IMR-90 (cell line): ENCODE data around the gene SIK3. TPM values are rescaled to one million over a fixed set of nuclear protein-coding genes. Genes with fewer than 3 reads are reported as not detected.

Source experiments
- ATAC-seq: fragments of 200-7000 bp; cut with Tn5 transposase; 2 replicates; pipeline ENCODE4 v1.9.1; 2020; ENCODE audit warnings: low read depth, mild to moderate bottlenecking, moderate library complexity
- BruUV-seq: library from RNA; stranded (reverse); fragments of 400-500 nt; replicated peaks from 2 replicates; lab custom pipeline; 2021; lab: Mats Ljungman, UMichigan
- CTCF ChIA-PET: fragments of 300-600 bp; formaldehyde crosslinking; extraction: SDS; loops from one replicate; lab custom pipeline; 2021; ENCODE audit warnings: antibody characterized with exemption; lab: Yijun Ruan, JAX
- POLR2A ChIA-PET: fragments of 300-600 bp; sonication (Branson Sonifier 250); formaldehyde crosslinking; loops from one replicate; lab custom pipeline; 2022; ENCODE audit warnings: antibody characterized with exemption; ENCODE audit not compliant: unreplicated experiment; lab: Charles Lee
- DNase-seq: peaks from one replicate; pipeline ENCODE4 v3.0.0; 2013
- H2AFZ ChIP-seq: replicated peaks from 2 replicates; pipeline ENCODE3; 2013; ENCODE audit warnings: low read length, mild to moderate bottlenecking; ENCODE audit not compliant: poor library complexity
- H2AK5ac ChIP-seq: 2 replicates; pipeline ENCODE4 v1.6.1; 2013; ENCODE audit warnings: low read depth, low read length, inconsistent platforms
- H2AK9ac ChIP-seq: replicated peaks from 2 replicates; pipeline ENCODE3; 2013; ENCODE audit warnings: mild to moderate bottlenecking, low read depth, low read length, moderate library complexity; ENCODE audit not compliant: poor library complexity
- H2BK120ac ChIP-seq: 2 replicates; pipeline ENCODE4 v1.6.1; 2013; ENCODE audit warnings: low read depth, low read length, inconsistent platforms
- H2BK15ac ChIP-seq: 3 replicates; pipeline ENCODE4 v1.6.1; 2013; ENCODE audit warnings: low read depth, low read length, inconsistent platforms
- H2BK20ac ChIP-seq: 2 replicates; pipeline ENCODE4 v1.6.1; 2013; ENCODE audit warnings: low read depth, mild to moderate bottlenecking, inconsistent platforms, low read length, moderate library complexity
- H2BK5ac ChIP-seq: 2 replicates; pipeline ENCODE4 v1.6.1; 2013; ENCODE audit warnings: mild to moderate bottlenecking, low read depth, low read length, inconsistent platforms; ENCODE audit not compliant: poor library complexity, severe bottlenecking
- H3K14ac ChIP-seq: replicated peaks from 2 replicates; pipeline ENCODE4 v1.6.1; 2013; ENCODE audit warnings: low read depth, low read length, inconsistent platforms
- H3K18ac ChIP-seq: 2 replicates; pipeline ENCODE4 v1.6.1; 2013; ENCODE audit warnings: low read depth, low read length, control low read depth
- H3K23ac ChIP-seq: 2 replicates; pipeline ENCODE4 v1.6.1; 2013; ENCODE audit warnings: low read depth, low read length, inconsistent platforms
- H3K27ac ChIP-seq: 2 replicates; pipeline ENCODE4 v1.5.1; 2013; ENCODE audit warnings: mild to moderate bottlenecking, control low read depth, low read length; ENCODE audit not compliant: insufficient read depth
- H3K27me3 ChIP-seq: 2 replicates; pipeline ENCODE4 v1.6.1; 2013; ENCODE audit warnings: low read length; ENCODE audit not compliant: control insufficient read depth, insufficient read depth
- H3K36me3 ChIP-seq: 2 replicates; pipeline ENCODE4 v1.6.1; 2013; ENCODE audit warnings: low read length, mixed read lengths; ENCODE audit not compliant: control insufficient read depth, insufficient read depth
- H3K4ac ChIP-seq: 2 replicates; pipeline ENCODE4 v1.6.1; 2013; ENCODE audit warnings: low read depth, low read length, inconsistent platforms
- H3K4me1 ChIP-seq: 2 replicates; pipeline ENCODE4 v1.6.1; 2013; ENCODE audit warnings: low read length, mixed read lengths; ENCODE audit not compliant: control insufficient read depth, insufficient read depth
- H3K4me2 ChIP-seq: 2 replicates; pipeline ENCODE4 v1.6.1; 2013; ENCODE audit warnings: low read depth, mild to moderate bottlenecking, control low read depth, low read length, moderate library complexity
- H3K4me3 ChIP-seq: 2 replicates; pipeline ENCODE4 v1.5.1; 2013; ENCODE audit warnings: low read depth, mild to moderate bottlenecking, control low read depth, low read length, moderate library complexity; ENCODE audit not compliant: insufficient read depth
- H3K56ac ChIP-seq: 2 replicates; pipeline ENCODE4 v1.6.1; 2013; ENCODE audit warnings: low read length, inconsistent platforms; ENCODE audit not compliant: insufficient read depth; ENCODE audit errors: extremely low read depth
- H3K79me1 ChIP-seq, 2 experiments: 2 replicates each; pipeline ENCODE4 v1.6.1; 2013; ENCODE audit warnings: low read length in 2 of 2, inconsistent platforms in 1 of 2, low read depth in 1 of 2
- H3K9ac ChIP-seq: 2 replicates; pipeline ENCODE4 v1.6.1; 2013; ENCODE audit warnings: low read depth, low read length, control low read depth
- H3K9me1 ChIP-seq: 2 replicates; pipeline ENCODE4 v1.6.1; 2013; ENCODE audit warnings: low read length, inconsistent platforms; ENCODE audit not compliant: insufficient read depth
- H3K9me3 ChIP-seq: 2 replicates; pipeline ENCODE4 v1.6.1; 2013; ENCODE audit warnings: low read length; ENCODE audit not compliant: control insufficient read depth, insufficient read depth
- H4K20me1 ChIP-seq: 2 replicates; pipeline ENCODE4 v1.6.1; 2013; ENCODE audit warnings: low read length, inconsistent platforms; ENCODE audit not compliant: insufficient read depth
- H4K5ac ChIP-seq: 2 replicates; pipeline ENCODE4 v1.6.1; 2013; ENCODE audit warnings: mild to moderate bottlenecking, low read depth, low read length, control low read depth
- H4K8ac ChIP-seq, 2 experiments: 2 replicates each; pipeline ENCODE4 v1.6.1; 2013; ENCODE audit warnings: low read depth in 2 of 2, low read length in 2 of 2, control low read depth in 1 of 2, inconsistent platforms in 1 of 2
- H4K91ac ChIP-seq: 2 replicates; pipeline ENCODE4 v1.6.1; 2013; ENCODE audit warnings: low read depth, low read length, inconsistent platforms; ENCODE audit not compliant: insufficient read depth
- CHD1 ChIP-seq: IDR thresholded peaks from 2 replicates; pipeline ENCODE4 v1.6.1; 2012; ENCODE audit warnings: low read depth, low read length, improper control_type of control experiment
- FOS ChIP-seq: fragments of 150-350 bp; IDR thresholded peaks from 2 replicates; pipeline ENCODE4 v1.6.1; 2016; ENCODE audit warnings: low read depth, low read length
- MXI1 ChIP-seq: IDR thresholded peaks from 2 replicates; pipeline ENCODE4 v1.6.1; 2012; ENCODE audit warnings: low read depth, mild to moderate bottlenecking, low read length, moderate library complexity, borderline replicate concordance
- NFE2L2 ChIP-seq: fragments of 150-350 bp; IDR thresholded peaks from 2 replicates; pipeline ENCODE4 v1.6.1; 2016; ENCODE audit warnings: low read depth, mild to moderate bottlenecking, low read length
- POLR2A ChIP-seq: IDR thresholded peaks from 2 replicates; pipeline ENCODE4 v1.6.1; 2012; ENCODE audit warnings: mild to moderate bottlenecking, low read depth, low read length
- RAD21 ChIP-seq: IDR thresholded peaks from 2 replicates; pipeline ENCODE4 v1.6.1; 2012; ENCODE audit warnings: low read length, improper control_type of control experiment
- RCOR1 ChIP-seq: IDR thresholded peaks from 2 replicates; pipeline ENCODE4 v1.6.1; 2012; ENCODE audit warnings: mild to moderate bottlenecking, low read length, improper control_type of control experiment; ENCODE audit not compliant: insufficient replicate concordance
- RFX5 ChIP-seq: IDR thresholded peaks from 2 replicates; pipeline ENCODE4 v1.8.0; 2012; ENCODE audit warnings: low read depth, mild to moderate bottlenecking, low read length, moderate library complexity
- SMC3 ChIP-seq: fragments of 150-350 bp; IDR thresholded peaks from 2 replicates; pipeline ENCODE4 v1.6.1; 2016; ENCODE audit warnings: low read depth, mild to moderate bottlenecking, antibody characterized with exemption, low read length, moderate library complexity
- WGBS, 2 experiments: methylation state at CpG; one replicate each; pipeline versions ENCODE4 v1.1.5 to v1.1.7; 2013; ENCODE audit warnings: missing lambda C conversion rate in 2 of 2; ENCODE audit not compliant: insufficient read length in 1 of 2; ENCODE audit errors: extremely low coverage in 2 of 2; 5-methylcytosine and 5-hydroxymethylcytosine counted together
- dilution Hi-C: fragments of 300-500 bp; cut with HindIII; formaldehyde crosslinking; loops from one replicate; pipeline ENCODE4 v1.14.3; 2018; ENCODE audit warnings: low sequenced_read_pairs; ENCODE audit not compliant: unreplicated experiment
- in situ Hi-C: fragments of 300-500 bp; cut with MboI; formaldehyde crosslinking; loops from 3 replicates; pipeline ENCODE4 v1.14.3; 2019; ENCODE audit warnings: low sequenced_read_pairs, inconsistent platforms, mixed read lengths
- intact Hi-C: fragments of 100-400 bp; cut with micrococcal nuclease; formaldehyde crosslinking; loops from 2 replicates; pipeline ENCODE4 v1.10.0; 2022
- polyA plus RNA-seq, 3 experiments: library from polyadenylated mRNA; depleted of rRNA; stranded (reverse); fragments of >200 nt; gene quantifications; 2 replicates each; pipeline ENCODE4 v1.2.3, GENCODE V29; 2012; ENCODE audit warnings: low replicate concordance in 1 of 3
- total RNA-seq: library from RNA; depleted of rRNA; stranded (reverse); fragments of >200 nt; gene quantifications from 2 replicates; pipeline ENCODE4 v1.2.3, GENCODE V29; 2012
- TF ChIP-seq, protein P1 (sequence below): fragments of 150-350 bp; IDR thresholded peaks from 2 replicates; pipeline ENCODE4 v1.6.1; 2017; ENCODE audit warnings: mild to moderate bottlenecking, antibody characterized with exemption, low read length, low read depth
- TF ChIP-seq, protein P2 (sequence below): fragments of 150-350 bp; IDR thresholded peaks from 2 replicates; pipeline ENCODE4 v1.6.1; 2016; ENCODE audit warnings: low read depth, mild to moderate bottlenecking, low read length, moderate library complexity, borderline replicate concordance
- TF ChIP-seq, protein P3 (sequence below): conservative IDR thresholded peaks from 2 replicates; pipeline ENCODE4 v1.5.1; 2012; ENCODE audit warnings: mild to moderate bottlenecking, low read depth, low read length, improper control_type of control experiment

Gene SIK3
- total and polyA plus RNA-seq, 2 of the 4 experiments (the other 2 are of a cell fraction), result 8.2 to 9.1 TPM

DNA sequence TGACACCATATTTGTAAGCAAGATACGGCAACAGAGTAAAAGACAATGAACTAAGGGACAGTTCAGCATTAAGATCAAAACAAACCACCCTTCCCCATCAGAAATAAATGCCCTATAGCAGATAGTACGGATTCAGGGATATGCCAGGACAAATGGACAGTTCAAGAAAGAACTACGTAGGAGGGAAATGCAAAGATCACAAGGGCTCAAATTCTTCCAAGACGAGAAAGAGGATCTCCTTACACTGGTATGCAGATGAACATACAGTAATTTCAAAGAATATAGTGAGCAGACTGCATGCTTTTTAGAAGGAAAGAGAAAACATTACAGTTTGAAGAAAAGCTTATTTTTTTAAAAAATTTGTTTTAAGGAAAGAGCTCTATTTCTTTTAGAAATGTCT, 136.1 kb downstream of the SIK3 start:
- Histone ChIP-seq H2BK5ac (peak overlapping the region; percentile 60), H3K4ac (no peak overlapping the region; the same call in 1 of the 2 replicates), H3K4me2 (peak overlapping the region; percentile 58; the same call in 1 of the 2 replicates), H2AK9ac (no peak overlapping the region), H2BK20ac (peak overlapping the region; percentile 35; the same call in 1 of the 2 replicates), H2AK5ac (no peak overlapping the region), H3K27me3 (no peaks in the 10 kb centered on the region), H2BK15ac (peak overlapping the region; percentile 55; the same call in 1 of the 3 replicates), H4K5ac (no peak overlapping the region), H3K56ac (no peak overlapping the region), H3K9ac (no peak overlapping the region), H3K9me1 (peaks cover 13% of the 10 kb centered on the region), H4K8ac (peak overlapping the region in 1 of 2 experiments; percentile 62; a peak in 1 of 4 replicates), H4K20me1 (peaks cover 8% of the 10 kb centered on the region; the same call in 1 of the 2 replicates), H3K4me3 (no peak overlapping the region), H2AFZ (no peak overlapping the region), H3K4me1 (peaks cover 4% of the 10 kb centered on the region), H3K14ac (peak overlapping the region; percentile 57), H3K27ac (no peak overlapping the region), H3K23ac (peak overlapping the region; percentile 75; the same call in 1 of the 2 replicates), H3K79me1 (peaks cover 23 to 43% of the 10 kb centered on the region in 2 experiments), H3K36me3 (no peaks in the 10 kb centered on the region), H3K18ac (peak overlapping the region; percentile 54; the same call in 1 of the 2 replicates), H4K91ac (no peak overlapping the region; the same call in 1 of the 2 replicates), H2BK120ac (peak overlapping the region; percentile 37; the same call in 1 of the 2 replicates), H3K9me3 (no peaks in the 10 kb centered on the region)
- intact Hi-C loops (no loop called here), in situ Hi-C loops (no loop called here), dilution Hi-C loops (no loop called here)
- CTCF ChIA-PET, result interaction anchor here (0.5 to 1.0 kb wide), 2 partner anchors 47 to 82 kb away, joined by 3 to 5 read pairs; no protein-coding TSS in a partner anchor
- BruUV-seq, result no TSS peak
- ATAC-seq (peak; percentile 83), DNase-seq (peak; percentile 74)
- TF ChIP-seq POLR2A (no peak), SMC3 (no peak), MXI1 (no peak), RAD21 (no peak), CHD1 (no peak), RFX5 (no peak), NFE2L2 (no peak), RCOR1 (no peak), FOS (no peak)
- TF ChIP-seq, protein P1, sequence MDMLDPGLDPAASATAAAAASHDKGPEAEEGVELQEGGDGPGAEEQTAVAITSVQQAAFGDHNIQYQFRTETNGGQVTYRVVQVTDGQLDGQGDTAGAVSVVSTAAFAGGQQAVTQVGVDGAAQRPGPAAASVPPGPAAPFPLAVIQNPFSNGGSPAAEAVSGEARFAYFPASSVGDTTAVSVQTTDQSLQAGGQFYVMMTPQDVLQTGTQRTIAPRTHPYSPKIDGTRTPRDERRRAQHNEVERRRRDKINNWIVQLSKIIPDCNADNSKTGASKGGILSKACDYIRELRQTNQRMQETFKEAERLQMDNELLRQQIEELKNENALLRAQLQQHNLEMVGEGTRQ, result no peak
- TF ChIP-seq, protein P2, sequence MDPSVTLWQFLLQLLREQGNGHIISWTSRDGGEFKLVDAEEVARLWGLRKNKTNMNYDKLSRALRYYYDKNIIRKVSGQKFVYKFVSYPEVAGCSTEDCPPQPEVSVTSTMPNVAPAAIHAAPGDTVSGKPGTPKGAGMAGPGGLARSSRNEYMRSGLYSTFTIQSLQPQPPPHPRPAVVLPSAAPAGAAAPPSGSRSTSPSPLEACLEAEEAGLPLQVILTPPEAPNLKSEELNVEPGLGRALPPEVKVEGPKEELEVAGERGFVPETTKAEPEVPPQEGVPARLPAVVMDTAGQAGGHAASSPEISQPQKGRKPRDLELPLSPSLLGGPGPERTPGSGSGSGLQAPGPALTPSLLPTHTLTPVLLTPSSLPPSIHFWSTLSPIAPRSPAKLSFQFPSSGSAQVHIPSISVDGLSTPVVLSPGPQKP, result no peak
- TF ChIP-seq, protein P3, sequence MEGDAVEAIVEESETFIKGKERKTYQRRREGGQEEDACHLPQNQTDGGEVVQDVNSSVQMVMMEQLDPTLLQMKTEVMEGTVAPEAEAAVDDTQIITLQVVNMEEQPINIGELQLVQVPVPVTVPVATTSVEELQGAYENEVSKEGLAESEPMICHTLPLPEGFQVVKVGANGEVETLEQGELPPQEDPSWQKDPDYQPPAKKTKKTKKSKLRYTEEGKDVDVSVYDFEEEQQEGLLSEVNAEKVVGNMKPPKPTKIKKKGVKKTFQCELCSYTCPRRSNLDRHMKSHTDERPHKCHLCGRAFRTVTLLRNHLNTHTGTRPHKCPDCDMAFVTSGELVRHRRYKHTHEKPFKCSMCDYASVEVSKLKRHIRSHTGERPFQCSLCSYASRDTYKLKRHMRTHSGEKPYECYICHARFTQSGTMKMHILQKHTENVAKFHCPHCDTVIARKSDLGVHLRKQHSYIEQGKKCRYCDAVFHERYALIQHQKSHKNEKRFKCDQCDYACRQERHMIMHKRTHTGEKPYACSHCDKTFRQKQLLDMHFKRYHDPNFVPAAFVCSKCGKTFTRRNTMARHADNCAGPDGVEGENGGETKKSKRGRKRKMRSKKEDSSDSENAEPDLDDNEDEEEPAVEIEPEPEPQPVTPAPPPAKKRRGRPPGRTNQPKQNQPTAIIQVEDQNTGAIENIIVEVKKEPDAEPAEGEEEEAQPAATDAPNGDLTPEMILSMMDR, result no peak
- WGBS, 2 experiments, result no CpG with 5 or more reads among the region's 4 CpGs
- POLR2A ChIA-PET, result interaction anchor here (0.7 kb wide), 1 partner anchor 16 kb away, joined by 3 read pairs; no protein-coding TSS in a partner anchor
